ENCODE data around the gene ARHGEF38. TPM values are rescaled to one million over a fixed set of nuclear protein-coding genes. Genes with fewer than 3 reads are reported as not detected.
A peak's percentile ranks its signal among the peaks of the same experiment; 100 is the strongest.

The ARHGEF38 gene
- total RNA-seq, 1 donor from 2014 or later, result 0.46 TPM

DNA sequence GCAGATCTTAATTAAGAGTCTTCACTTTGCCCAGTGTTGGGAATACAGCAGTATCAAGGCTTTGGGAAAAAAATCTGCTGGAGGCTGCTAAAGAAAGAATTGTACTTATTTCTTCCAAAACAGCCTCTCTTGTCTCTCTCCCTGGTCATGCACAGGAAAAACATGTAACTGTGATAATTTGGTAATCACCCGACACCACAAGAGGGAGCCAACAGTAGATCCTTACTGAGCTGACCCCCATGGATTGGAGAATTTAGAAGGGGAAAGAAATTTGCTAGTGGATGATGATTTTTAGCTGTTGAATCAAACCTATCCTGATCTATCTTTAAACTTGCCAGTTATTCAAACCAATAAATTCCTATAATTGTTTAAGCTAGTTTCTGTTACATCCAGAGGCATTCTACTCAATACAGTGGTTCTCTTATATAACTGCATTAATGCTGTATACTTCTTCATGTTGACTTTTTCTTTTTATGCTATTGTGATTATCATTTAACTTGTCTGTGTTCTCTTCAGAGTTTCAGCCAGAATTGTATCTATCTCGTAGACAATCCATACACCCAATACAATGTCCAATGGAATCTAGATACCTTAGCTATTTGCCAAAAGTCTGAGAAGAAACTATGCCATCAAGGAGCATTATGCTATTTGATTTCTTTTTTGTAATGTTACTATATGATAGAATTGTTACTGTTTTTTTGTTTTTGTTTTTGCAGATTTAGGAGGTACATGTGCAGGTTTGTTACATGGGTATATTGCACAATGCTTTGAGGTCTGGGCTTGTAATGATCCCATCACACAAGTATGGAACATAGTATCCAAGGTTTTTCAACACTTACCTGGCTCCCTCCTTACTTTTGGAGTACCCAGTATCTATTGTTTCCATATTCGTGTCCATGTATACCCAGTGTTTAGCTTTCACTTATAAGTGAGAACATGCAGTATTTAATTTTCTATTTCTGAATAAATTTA, 31.3 kb upstream of the ARHGEF38 start:
- H3K4me3 ChIP-seq (ENCODE audit: low read depth, low read length), result no peak overlapping the region
- TF ChIP-seq, protein P1, sequence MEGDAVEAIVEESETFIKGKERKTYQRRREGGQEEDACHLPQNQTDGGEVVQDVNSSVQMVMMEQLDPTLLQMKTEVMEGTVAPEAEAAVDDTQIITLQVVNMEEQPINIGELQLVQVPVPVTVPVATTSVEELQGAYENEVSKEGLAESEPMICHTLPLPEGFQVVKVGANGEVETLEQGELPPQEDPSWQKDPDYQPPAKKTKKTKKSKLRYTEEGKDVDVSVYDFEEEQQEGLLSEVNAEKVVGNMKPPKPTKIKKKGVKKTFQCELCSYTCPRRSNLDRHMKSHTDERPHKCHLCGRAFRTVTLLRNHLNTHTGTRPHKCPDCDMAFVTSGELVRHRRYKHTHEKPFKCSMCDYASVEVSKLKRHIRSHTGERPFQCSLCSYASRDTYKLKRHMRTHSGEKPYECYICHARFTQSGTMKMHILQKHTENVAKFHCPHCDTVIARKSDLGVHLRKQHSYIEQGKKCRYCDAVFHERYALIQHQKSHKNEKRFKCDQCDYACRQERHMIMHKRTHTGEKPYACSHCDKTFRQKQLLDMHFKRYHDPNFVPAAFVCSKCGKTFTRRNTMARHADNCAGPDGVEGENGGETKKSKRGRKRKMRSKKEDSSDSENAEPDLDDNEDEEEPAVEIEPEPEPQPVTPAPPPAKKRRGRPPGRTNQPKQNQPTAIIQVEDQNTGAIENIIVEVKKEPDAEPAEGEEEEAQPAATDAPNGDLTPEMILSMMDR (conservative IDR thresholded peaks at IDR 0.05; ENCODE audit: low read depth, low read length), result peak; percentile 94
- DNase-seq (ENCODE audit: low read depth), result peak; percentile 26

DNA sequence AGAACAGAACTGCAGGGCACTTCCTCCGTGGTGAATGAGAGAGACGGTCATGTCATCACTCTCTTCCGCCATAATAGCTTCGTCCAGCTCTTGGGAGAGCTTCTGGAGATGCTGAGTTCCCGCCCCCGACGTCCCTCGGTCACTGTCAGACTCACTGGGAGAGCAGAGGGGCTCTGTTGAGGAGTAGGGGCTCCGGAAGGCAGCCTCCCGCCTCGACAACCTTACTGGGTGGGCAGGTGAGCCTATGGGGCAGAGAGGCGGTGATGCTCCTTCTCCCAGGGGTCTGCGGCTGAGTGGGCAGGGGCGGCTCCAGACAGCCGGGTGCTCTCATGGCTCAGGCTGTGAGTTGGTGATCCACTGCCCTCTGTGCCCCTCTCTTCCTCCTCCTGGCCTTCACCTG, 25.8 kb upstream of the ARHGEF38 start:
- DNase-seq (ENCODE audit: low read depth), result no peak
- TF ChIP-seq, protein P1 (conservative IDR thresholded peaks at IDR 0.05; ENCODE audit: low read depth, low read length), result no peak
- H3K4me3 ChIP-seq (ENCODE audit: low read depth, low read length), result no peak overlapping the region

DNA sequence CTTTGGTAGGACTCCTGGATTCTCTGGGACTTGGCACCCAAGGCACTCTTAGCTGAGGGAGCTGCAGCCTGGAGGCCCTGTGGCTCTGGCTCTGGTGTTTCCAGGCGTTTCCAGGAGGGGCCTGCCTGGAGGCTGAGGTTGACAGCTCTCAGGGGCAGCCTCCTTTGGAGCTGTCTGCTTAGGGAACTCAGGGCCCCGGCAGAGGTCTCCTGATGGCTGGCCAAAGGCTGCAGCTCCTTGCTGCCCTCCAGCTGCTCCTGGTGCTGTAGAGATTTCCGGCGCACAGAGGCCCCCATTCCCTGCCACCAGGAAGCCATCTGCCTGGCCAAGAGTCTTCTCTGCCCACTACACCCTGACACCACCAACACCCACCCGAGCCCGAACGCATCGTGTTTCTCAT, 25.3 kb upstream of the ARHGEF38 start:
- DNase-seq (ENCODE audit: low read depth), result no peak
- no peak overlapping the region for H3K4me3 ChIP-seq (ENCODE audit: low read depth, low read length)
- TF ChIP-seq, protein P1 (conservative IDR thresholded peaks at IDR 0.05; ENCODE audit: low read depth, low read length), result no peak

DNA sequence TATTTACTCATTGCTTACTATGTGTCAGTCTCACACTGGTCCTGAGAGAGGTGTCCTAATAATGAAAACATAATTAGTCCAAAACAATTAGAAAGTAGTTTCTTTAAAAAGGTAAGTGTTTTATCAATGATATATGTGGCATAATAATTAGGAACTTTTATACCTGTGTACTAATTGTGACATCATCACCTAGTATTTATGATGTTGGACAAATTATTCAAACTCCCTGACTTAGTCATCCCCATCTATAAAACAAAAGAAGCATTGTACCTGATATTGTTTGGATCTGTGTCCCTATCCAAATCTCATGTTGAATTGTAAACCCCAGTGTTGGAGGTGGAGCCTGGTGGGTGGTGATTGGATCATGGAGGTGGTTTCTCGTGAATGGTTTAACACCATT, 15.8 kb upstream of the ARHGEF38 start:
- DNase-seq (ENCODE audit: low read depth), result no peak
- no peak overlapping the region for H3K4me3 ChIP-seq (ENCODE audit: low read depth, low read length)
- TF ChIP-seq, protein P1 (conservative IDR thresholded peaks at IDR 0.05; ENCODE audit: low read depth, low read length), result no peak

DNA sequence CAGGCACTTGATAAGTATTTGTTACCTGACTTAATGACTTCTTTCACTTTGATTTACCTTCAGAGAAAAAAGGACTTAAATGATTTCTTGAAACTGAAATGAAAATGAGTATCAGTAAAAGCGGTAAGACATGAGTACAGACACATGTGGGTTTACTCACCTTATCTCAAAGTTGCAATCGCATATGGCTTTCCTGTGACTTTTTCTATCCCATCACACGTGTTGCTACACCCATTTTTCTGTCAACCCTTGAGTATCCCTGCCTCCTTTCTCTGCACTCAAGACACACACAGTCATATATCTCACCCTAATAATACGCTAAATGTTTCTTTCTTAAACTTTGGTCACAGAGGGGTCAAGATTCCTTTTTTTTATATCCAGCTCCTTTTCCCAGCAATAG, 11.0 kb upstream of the ARHGEF38 start:
- no peak for DNase-seq (ENCODE audit: low read depth)
- no peak overlapping the region for H3K4me3 ChIP-seq (ENCODE audit: low read depth, low read length)
- TF ChIP-seq, protein P1 (conservative IDR thresholded peaks at IDR 0.05; ENCODE audit: low read depth, low read length), result no peak

DNA sequence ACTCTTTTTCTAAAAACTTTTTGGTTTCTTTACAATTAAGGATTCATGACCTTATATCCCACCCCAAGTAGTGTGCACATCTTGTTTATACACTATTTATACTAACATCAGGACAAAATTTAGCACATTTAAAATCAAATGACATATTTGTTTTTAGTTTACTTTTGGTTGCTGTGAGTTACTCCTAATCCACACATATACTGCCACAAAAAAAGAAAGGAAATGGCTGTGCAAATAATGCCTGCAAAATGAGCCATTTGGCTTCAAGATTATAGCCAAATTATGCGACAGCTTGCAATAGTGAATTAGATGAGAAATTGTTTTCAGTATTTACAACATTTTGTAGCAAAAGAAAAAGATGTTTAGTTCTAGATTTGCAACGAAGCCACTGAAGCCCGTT, 10.4 kb upstream of the ARHGEF38 start:
- TF ChIP-seq, protein P1 (conservative IDR thresholded peaks at IDR 0.05; ENCODE audit: low read depth, low read length), result no peak
- no peak overlapping the region for H3K4me3 ChIP-seq (ENCODE audit: low read depth, low read length)

DNA sequence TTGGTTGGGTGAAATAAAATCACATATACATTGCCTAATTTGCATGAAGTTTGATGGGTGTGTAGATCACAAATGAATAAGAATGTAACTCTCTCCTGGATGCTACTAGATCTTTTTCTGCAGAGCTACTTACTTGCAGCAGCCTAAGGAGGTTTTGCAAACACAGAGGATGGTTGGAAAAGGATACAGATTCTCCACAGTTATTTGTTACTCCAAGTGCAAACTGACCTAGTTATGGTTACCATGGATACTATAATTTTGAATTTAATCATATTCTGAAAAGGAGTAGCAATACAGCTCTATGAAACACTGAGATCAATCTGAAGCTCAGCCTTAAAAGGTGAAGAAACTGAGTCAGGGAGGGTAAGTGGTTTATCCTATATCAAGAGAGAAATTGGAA, 9.1 kb upstream of the ARHGEF38 start:
- TF ChIP-seq, protein P1 (conservative IDR thresholded peaks at IDR 0.05; ENCODE audit: low read depth, low read length), result no peak
- no peak overlapping the region for H3K4me3 ChIP-seq (ENCODE audit: low read depth, low read length)

More for the DNA sequence above, 10.4 kb upstream of the ARHGEF38 start:
- no peak for DNase-seq (ENCODE audit: low read depth)

More for the DNA sequence above, 9.1 kb upstream of the ARHGEF38 start:
- no peak for DNase-seq (ENCODE audit: low read depth)
